Measurements from ENCODE around the gene CPVL. TPM values are rescaled to one million over a fixed set of nuclear protein-coding genes. Genes with fewer than 3 reads are reported as not detected.

The CPVL gene
- total RNA-seq, 1 experiment from 2014 or later, result 1.1 TPM

DNA sequence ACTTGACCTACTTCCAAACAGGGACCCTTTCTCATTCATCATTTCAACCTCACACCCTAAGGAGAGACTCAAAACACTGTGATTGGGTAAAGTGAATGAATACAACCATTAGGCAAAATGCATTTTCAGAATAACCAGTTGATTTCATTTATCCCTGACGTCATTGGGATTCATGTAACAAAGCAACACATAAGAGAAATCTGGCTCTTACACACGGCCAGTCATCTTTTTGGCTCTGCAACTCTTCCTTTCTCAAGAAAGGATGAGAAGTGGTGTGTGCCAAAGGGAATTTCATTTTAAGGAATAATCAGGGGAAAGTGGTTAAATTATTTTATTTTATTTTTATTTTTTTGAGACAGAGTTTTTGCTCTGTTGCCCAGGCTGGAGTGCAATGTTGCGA is 83.1 kb downstream of the CPVL start:
- no TSS peak for BruUV-seq (replicated peaks)
- no peak for ATAC-seq
- Histone ChIP-seq H3K27me3 (ENCODE audit: control insufficient read depth, insufficient read depth, low read length) (peaks cover 6% of the 10 kb centered on the region; the same call in 1 of the 2 replicates), H3K4me1 (ENCODE audit: control insufficient read depth, insufficient read depth, low read length) (no peaks in the 10 kb centered on the region), H3K9me3 (ENCODE audit: control insufficient read depth, insufficient read depth, low read depth, low read length) (no peaks in the 10 kb centered on the region), H3K27ac (ENCODE audit: low read length) (no peak overlapping the region), H3K36me3 (ENCODE audit: control insufficient read depth, insufficient read depth, low read length) (no peaks in the 10 kb centered on the region), H3K4me3 (ENCODE audit: low read depth in 2 of 2, low read length in 2 of 2) (no peak overlapping the region)
- in situ Hi-C loops (cut with HindIII; ENCODE audit: low pct_unique_long_range_greater_than_20kb, low sequenced_read_pairs) (no loop called here), intact Hi-C loops (cut with micrococcal nuclease; ENCODE audit: unreplicated experiment) (no loop called here)
- TF ChIP-seq, protein P1, sequence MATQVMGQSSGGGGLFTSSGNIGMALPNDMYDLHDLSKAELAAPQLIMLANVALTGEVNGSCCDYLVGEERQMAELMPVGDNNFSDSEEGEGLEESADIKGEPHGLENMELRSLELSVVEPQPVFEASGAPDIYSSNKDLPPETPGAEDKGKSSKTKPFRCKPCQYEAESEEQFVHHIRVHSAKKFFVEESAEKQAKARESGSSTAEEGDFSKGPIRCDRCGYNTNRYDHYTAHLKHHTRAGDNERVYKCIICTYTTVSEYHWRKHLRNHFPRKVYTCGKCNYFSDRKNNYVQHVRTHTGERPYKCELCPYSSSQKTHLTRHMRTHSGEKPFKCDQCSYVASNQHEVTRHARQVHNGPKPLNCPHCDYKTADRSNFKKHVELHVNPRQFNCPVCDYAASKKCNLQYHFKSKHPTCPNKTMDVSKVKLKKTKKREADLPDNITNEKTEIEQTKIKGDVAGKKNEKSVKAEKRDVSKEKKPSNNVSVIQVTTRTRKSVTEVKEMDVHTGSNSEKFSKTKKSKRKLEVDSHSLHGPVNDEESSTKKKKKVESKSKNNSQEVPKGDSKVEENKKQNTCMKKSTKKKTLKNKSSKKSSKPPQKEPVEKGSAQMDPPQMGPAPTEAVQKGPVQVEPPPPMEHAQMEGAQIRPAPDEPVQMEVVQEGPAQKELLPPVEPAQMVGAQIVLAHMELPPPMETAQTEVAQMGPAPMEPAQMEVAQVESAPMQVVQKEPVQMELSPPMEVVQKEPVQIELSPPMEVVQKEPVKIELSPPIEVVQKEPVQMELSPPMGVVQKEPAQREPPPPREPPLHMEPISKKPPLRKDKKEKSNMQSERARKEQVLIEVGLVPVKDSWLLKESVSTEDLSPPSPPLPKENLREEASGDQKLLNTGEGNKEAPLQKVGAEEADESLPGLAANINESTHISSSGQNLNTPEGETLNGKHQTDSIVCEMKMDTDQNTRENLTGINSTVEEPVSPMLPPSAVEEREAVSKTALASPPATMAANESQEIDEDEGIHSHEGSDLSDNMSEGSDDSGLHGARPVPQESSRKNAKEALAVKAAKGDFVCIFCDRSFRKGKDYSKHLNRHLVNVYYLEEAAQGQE (IDR thresholded peaks at IDR 0.05; ENCODE audit: insufficient read depth in 1 of 2, low read depth in 2 of 2, low read length in 1 of 2), result no peak
- TF ChIP-seq, protein P2, sequence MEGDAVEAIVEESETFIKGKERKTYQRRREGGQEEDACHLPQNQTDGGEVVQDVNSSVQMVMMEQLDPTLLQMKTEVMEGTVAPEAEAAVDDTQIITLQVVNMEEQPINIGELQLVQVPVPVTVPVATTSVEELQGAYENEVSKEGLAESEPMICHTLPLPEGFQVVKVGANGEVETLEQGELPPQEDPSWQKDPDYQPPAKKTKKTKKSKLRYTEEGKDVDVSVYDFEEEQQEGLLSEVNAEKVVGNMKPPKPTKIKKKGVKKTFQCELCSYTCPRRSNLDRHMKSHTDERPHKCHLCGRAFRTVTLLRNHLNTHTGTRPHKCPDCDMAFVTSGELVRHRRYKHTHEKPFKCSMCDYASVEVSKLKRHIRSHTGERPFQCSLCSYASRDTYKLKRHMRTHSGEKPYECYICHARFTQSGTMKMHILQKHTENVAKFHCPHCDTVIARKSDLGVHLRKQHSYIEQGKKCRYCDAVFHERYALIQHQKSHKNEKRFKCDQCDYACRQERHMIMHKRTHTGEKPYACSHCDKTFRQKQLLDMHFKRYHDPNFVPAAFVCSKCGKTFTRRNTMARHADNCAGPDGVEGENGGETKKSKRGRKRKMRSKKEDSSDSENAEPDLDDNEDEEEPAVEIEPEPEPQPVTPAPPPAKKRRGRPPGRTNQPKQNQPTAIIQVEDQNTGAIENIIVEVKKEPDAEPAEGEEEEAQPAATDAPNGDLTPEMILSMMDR (IDR thresholded peaks at IDR 0.05), result no peak
- TF ChIP-seq SIN3A (IDR thresholded peaks at IDR 0.05; ENCODE audit: borderline replicate concordance, insufficient read depth, low read depth, low read length), result no peak
- no peak for TF ChIP-seq POLR2AphosphoS5 (IDR thresholded peaks at IDR 0.05; ENCODE audit: low read depth, low read length)
- TF ChIP-seq TCF7L2 (IDR thresholded peaks at IDR 0.05; ENCODE audit: low read depth, low read length), result no peak
- CTCF ChIA-PET, result no interaction called here
- POLR2A ChIA-PET, result no interaction called here
- no peak for DNase-seq (ENCODE audit: low read depth, low spot score)

DNA sequence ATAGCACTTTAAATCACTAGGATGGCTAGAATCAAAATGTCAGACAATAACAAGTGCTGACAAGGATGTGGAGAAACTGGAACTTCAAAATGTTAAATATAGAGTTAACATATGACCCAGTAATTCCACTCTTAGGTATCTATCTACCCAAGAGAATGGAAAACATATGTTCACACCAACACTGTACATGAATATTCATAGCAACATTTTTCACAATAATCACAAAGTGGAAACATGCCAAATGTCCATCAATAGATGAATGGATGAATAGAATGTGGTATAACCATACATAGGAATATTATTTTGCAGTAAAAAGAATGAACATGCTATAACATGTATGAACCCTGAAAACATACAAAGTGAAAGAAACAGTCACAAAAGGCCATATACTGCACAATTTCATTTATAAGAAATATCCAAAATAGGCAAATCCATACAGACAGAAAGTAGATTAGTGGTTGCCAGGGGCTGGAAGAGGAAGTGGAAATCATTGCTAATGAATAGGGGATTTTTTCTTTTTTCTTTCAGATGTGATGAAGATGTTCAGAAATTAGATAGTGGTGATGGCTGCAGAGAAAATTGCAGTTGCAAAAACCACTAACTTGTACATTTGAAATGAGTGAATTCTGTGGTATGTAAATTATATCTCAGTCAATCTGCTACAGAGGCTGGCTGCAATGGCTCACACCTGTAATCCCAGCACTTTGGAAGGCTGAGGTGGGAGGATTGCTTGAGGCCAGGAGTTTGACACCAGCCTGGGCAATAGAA is 93.0 kb downstream of the CPVL start:
- TF ChIP-seq POLR2AphosphoS5 (IDR thresholded peaks at IDR 0.05; ENCODE audit: low read depth, low read length) (no peak), SIN3A (IDR thresholded peaks at IDR 0.05; ENCODE audit: borderline replicate concordance, insufficient read depth, low read depth, low read length) (no peak), TCF7L2 (IDR thresholded peaks at IDR 0.05; ENCODE audit: low read depth, low read length) (no peak)
- TF ChIP-seq, protein P2 (IDR thresholded peaks at IDR 0.05), result no peak
- TF ChIP-seq, protein P1 (IDR thresholded peaks at IDR 0.05; ENCODE audit: insufficient read depth in 1 of 2, low read depth in 2 of 2, low read length in 1 of 2), result no peak
- Histone ChIP-seq H3K4me3 (ENCODE audit: low read depth in 2 of 2, low read length in 2 of 2) (no peak overlapping the region), H3K9me3 (ENCODE audit: control insufficient read depth, insufficient read depth, low read depth, low read length) (no peaks in the 10 kb centered on the region), H3K4me1 (ENCODE audit: control insufficient read depth, insufficient read depth, low read length) (no peaks in the 10 kb centered on the region), H3K36me3 (ENCODE audit: control insufficient read depth, insufficient read depth, low read length) (no peaks in the 10 kb centered on the region), H3K27me3 (ENCODE audit: control insufficient read depth, insufficient read depth, low read length) (no peaks in the 10 kb centered on the region), H3K27ac (ENCODE audit: low read length) (no peak overlapping the region)
- intact Hi-C loops (cut with micrococcal nuclease; ENCODE audit: unreplicated experiment), result no loop called here
- ChIA-PET CTCF (no interaction called here), POLR2A (no interaction called here)
- no TSS peak for BruUV-seq (replicated peaks)
- ATAC-seq (no peak), DNase-seq (ENCODE audit: low read depth, low spot score) (no peak)
- in situ Hi-C loops (cut with HindIII; ENCODE audit: low pct_unique_long_range_greater_than_20kb, low sequenced_read_pairs), result no loop called here

Measured in Panc1 (cell line).